GM21515 (cell line): ENCODE data around the gene TFF3.

Source experiments
- ATAC-seq: cut with Tn5 transposase; IDR thresholded peaks from one replicate; pipeline ENCODE4 v1.9.1; 2021; ENCODE audit not compliant: unreplicated experiment

Gene TFF3

DNA sequence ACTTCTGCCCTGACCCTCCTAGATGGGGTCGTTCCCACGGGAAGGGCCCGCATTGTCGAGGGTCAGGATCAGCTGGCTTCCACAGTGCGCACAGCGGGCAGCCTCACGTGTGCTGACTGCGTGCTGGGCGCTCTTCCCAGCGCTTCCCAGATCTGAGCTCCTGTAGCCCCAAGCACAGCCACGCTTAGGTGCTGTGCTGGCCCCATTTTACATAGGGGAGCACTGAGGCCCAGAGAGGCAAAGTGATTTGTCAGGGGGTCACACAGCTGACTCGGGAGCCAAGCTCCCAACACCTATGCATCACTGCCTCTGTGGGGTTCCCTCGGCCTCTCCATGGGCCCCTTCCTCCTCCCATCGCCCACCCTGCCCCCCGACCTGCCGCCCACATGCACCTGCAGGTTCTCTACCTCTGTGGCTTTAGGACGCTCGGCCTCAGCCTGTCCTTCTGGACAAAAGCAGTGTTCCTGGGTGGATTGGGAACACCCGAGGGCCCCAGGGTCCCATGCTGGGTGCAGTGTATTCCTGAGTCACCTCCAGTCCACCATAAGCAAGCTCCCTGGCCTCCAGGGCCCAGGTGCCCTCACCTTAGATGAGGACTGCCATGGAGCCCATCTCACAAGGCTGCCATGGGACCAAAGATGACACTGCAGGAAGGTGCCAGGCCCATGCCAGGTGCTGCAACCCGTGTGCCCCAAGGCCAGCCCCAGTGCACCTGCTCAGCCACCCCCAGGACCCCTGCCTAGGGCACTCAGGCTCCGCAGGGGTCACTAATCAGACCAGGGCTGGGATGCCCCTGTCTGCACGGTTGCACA lies 23.3 kb downstream of the TFF3 start:
- no peak for ATAC-seq

DNA sequence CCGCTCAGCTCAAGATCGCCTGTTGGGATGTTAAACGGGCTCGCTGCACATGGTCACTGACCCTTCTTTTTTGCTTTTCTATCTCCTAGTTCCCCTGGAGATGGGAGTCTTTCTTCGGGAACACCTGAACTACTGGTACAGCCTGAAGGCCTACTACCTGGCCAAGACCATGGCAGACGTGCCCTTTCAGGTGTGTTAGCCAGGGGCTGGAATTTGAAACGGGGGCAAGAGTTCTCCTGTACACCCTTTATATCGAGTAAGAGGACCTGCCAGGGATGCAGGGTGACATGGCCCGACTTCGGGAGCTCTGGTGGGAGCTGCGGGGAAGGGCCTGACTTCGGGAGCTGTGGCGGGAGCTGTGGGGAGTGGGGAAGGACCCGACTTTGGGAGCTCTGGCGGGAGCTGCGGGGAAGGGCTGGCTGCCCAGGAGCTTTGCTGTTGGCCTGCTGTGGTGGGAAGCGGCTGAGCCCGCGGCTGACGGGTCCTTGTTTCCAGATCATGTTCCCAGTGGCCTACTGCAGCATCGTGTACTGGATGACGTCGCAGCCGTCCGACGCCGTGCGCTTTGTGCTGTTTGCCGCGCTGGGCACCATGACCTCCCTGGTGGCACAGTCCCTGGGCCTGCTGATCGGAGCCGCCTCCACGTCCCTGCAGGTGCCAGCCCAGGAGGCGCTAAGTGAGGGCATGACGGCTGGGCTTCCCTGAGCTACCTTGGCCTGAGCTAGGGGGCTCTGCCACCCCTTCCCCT lies 24.0 kb downstream of the TFF3 start:
- ATAC-seq: no peak

DNA sequence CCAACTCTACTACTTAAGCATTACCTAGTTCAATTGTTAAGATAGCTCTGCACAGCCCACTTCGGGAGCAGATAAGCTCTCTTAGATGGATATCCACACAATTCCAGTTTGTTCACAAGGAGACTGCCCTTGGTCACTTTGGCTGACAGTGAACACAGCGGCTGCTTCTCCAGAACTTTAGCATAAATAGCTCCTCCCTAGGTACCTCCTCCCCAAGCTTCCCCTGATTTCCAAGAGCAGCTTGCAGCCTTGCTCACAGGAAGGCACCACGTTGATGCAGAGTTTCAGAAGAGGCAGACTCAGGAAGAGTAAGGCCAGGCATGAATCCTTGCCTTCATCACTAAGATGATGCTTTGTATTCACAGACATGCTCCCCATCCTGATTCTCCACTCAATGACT lies 24.7 kb downstream of the TFF3 start:
- ATAC-seq: no peak

DNA sequence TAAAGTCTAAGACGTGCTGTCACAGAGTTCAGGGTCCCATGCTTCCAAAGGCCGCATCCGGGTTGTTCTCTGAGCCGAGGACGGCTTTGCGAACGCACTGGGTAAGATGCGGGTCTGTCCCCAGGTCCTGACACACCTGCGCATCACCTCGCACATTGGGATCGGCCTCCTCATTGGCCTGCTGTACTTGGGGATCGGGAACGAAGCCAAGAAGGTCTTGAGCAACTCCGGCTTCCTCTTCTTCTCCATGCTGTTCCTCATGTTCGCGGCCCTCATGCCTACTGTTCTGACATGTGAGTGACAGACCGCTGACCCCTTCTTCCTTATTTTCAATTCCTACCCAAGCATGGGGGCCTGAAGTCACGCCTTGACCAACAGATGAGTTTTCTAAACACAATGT lies 25.3 kb downstream of the TFF3 start:
- no peak for ATAC-seq

DNA sequence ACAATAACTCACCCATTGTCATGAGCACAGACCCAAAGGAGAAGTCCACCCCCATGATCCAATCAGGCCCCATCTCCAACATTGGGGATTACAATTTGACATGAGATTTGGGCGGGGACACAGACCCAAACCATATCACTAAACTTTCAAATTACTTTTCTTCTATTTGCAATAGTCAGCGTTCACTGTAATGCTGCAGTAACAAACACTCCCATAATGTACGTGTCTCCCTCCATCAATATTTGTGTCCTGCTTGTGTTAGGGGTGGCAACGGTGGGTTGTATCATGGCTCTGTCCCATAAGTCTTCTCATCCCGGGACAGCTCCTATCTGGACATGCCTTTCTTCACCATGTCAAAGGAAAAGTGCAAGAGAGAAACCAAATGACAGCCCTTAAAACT lies 26.2 kb downstream of the TFF3 start:
- no peak for ATAC-seq

DNA sequence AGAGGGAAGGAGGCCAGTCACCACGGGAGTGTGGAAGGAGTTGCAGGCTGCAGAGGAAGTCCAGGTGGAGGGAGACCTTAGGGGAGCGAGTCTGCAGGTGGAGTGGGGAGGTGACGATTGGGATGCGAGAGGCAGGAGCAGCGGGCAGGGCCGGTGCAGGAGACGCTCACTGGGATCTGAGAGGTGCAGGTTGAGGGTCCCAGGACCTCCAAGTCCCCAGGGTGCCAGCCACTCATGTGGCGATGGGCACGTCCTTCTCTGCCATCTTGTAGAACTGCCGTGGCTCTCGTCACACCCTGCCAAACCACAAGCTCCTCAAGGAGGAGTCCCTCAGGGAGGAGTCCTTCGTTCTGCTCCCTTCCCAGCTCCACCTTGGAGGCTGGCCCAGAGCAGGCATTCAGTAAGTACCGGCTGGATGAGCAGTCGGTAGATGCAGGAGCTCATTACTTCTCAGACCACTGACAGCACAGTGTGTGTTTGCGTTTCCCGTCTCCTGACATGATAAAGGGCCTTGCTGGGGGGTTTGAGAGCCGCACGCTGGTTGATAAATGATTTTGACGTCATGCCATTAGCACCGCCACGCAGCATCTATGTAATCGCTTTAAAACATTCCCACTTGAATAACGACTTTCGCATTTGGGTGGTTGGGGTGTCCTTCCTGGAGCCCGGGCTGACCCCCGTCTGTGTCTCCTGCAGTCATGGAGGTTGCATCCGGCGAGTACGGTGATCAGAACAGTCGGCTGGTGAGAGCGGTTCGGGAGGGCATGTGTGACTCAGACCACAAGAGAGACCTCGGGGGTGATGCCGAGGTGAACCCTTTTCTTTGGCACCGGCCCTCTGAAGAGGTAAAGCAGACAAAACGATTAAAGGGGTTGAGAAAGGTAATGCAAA lies 27.8 kb downstream of the TFF3 start:
- no peak for ATAC-seq

DNA sequence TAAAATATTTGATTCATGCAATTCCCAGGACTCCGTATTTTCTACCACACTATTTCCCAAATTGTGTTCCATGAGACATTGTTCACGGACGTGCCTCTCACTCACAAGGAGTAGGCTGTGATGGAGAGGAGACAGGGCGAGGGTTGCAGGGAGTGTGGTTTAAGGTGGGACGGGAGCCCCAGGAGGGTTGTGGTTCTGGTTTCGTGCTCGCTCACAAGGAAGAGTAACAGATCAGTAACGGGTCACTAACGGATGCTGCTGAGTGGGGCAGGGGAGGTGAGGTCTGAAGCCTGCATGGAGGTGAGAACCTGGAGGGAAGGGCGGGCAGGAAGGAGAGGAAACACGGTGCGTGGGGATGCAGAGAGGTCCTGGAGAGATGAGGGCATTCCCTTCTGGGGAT lies 28.8 kb downstream of the TFF3 start:
- no peak for ATAC-seq

DNA sequence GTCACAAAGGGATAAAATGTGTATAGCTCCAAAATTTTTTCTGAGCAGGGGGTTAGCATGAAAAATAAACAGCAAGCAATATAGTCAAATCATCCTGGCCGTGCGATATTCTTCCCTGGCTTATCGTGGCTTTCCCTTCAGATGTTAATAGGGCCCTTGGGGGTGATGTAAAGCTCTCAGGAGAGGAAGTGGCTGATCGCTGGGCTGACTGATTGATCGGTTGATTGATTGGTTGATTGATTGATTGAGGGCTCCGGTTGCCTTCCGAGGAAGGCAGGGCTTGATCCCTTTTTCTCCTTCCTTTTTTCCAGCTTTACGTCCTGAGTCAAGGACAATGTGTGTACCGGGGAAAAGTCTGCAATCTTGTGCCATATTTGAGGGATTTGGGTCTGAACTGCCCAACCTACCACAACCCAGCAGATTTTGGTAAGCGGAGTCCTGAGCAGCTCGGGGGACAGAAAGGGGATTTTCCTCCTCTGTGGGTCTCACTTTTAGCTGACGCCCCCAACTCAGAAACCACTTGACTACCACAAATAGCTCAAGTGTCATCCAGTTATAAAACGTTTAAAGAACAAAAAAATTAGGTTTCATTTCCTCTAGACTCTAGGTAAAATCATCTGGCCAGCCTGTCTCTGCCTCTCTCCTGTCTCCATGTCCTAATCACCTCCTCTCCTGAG lies 29.5 kb downstream of the TFF3 start:
- no peak for ATAC-seq

DNA sequence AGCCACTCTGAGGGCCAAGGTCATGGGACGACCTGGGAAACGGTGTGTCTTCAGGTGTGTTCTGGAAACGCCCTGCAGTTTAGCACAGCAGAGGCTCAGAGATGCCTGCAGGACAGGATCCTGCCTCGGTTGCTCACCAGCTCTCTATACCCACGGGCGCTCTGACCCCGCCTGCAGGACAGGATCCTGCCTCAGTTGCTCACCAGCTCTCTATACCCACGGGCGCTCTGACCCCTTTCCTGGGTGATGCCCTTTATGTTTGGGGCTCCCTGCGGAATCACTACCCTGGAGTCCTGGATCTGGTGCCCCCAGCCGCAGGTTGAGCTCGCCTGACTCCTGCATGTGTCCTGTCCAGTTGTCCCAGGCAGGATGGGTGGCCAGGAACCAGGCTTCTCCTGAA lies 32.5 kb downstream of the TFF3 start:
- ATAC-seq: no peak

DNA sequence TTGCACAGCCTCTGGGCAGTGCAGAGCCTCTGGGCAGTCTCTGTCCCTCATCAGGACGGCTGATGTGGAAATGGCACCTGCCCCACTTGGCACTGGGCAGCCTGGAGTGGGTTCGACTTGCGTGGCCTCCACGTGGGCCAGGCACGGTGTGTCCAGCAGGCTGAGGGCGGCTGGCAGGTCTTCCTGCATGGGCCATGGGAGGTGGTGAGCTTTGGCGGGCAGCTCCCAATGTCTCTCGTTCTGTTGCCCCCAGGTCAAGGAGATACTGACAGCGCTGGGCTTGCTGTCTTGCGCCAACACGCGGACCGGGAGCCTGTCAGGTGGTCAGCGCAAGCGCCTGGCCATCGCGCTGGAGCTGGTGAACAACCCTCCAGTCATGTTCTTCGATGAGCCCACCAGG lies 33.2 kb downstream of the TFF3 start:
- ATAC-seq: no peak

DNA sequence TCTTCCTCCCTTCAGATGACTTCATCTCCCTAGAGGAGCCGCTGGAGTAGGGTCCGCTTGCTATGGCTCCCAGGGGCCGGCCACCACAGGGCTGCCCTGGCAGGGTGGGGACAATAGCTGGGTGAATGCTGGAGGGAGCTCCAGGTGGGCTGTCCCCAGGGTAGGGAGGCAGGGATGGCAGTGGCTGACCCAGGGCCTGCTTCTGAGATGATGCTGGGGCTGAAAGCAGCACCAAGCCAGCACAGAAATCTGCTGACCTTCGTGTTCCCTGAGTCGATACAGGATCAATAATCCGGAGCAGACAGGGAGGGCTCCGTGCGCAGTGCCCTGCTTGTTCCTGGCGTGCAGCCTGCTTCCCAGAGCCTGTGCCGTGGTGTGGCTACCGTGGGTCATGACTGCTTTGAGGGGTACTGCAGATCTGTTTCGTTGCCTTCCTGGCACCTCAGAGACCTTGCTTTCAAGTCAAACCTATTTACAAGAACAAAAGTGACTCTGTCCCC lies 34.0 kb downstream of the TFF3 start:
- ATAC-seq: no peak

DNA sequence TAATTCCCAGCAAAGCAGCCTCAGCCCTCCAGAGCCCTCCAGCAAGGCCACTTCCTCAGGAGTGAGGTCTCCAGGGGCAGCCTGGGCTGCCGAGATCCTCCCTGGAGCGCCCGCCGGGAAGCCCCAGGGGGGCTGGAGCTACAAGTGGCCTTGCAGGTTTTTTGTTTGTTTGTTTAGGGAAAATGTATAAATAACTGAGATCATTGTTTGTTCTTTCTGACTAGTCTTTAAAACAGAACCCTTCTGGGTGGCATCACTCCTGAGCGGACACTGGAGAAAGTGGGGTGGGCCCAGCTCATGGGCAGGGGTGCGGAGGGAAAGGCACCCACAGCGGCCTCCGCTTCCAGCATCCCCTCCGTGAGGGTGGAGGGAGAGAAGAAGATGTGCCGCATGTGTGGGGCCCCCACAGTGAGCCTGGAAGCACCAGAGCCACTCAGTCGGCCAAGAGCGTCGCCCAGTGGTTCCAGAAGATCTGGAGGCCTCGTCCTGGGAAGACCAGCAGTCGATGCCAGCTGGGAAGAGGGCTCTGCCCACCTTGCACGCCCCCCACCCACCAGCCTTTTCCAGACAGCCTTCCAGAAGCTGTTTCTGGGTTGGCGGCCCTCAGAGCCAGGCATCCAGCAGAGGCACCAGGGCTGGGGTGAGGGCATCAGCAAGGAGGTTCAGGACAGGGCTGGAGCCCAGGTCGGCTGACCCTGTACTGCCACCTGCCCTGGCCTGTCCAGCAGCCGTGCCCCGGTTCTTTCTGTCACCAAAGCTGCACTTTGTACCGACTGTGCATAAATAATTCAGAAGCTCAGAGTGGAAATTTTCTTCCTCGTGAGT lies 34.6 kb downstream of the TFF3 start:
- no peak for ATAC-seq

DNA sequence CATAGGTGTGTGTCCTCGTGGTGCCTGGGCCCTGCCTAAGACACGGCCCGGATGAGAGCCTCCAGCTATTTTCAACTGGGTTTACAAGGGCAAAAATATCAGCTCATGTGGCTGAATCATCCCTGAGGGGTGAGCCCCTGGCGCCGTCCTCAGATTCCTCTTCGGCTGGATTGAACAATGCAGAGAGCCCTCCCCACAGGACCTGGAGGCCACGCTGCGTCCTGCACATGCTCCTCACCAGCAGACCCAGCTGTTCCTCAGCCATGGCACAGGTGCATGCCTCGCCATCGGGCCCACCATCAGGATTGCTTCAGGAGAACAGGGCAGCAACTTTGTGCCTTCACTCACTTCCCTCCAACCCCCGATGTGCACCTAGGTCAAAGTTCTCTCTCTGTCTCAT lies 35.3 kb downstream of the TFF3 start:
- no peak for ATAC-seq

DNA sequence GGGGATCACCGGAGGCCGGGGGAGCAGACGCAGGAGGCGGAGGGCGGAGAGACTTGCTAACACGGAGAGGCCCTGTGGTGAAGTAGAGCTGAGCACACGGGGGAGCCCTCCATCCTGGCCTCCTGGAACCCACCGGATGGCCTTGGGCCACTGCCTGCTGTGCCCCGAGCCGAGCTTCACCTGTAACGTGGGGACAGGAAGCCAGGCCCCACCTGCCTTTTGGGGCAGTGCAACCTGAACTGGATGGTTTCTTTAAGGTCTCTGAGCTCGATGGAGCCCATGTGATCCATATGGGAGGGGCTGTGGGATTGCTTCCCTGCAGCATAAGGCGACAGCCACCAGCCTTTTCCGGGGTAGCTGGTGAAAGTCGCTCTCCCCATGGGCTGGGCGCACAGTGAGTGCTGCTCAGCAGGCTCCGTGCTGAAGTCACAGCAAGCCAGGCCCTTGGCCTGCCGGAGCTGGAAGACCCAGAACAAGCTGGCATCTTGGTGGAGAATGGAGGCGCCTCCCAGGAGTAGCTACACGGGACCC lies 35.8 kb downstream of the TFF3 start:
- no peak for ATAC-seq

DNA sequence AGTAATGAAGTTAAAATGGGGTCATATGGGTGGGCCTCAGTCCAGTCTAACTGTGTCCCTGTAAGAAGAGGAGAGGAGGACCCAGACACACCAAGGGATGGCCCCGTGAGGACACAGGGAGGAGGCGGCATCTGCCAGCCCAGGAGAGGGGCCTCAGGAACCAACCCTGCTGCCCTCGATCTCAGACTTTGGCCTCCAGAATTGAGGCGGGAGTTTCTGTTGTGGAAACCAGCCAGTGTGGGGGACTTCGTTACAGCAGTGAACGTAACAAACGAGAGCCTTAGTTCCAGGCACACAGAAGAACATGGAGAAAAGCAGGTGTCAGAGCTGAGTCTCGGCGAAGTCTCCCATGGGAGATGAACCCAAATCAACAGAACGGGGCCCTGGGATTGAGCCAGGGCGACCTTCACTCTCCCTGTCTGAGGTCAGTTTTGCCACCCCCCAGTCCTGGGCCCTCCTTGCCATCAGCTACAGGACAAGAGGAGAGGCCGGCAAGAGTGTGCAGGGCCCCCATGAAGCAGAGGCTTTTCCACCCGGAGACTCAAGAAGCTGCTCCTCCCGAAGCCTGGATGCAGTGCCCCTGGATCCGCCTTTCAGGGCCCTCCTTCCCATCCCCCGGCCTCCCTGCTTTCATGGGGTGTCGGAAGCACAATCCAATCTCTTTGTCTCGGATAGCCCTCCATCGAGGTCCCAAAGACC lies 36.6 kb downstream of the TFF3 start:
- ATAC-seq: no peak

DNA sequence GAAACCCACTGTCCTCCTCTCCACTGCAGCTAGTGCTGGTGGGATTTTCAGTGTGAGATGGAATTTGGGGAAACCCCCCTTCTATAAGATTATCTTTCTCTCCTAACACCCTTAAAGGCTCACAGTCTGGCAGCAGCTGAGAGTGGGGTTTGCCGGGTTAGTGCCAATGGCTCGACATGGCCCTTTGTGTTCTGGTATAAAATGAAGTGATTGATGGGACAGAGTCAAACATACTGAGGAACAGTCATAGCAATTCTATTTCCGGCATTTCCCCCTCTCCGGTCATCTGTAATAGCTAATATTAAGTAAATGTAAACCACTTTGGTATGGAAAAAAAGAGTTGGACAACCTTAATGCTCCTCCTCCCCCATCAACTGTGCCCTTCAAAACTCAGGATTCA lies 37.6 kb downstream of the TFF3 start:
- ATAC-seq: no peak

DNA sequence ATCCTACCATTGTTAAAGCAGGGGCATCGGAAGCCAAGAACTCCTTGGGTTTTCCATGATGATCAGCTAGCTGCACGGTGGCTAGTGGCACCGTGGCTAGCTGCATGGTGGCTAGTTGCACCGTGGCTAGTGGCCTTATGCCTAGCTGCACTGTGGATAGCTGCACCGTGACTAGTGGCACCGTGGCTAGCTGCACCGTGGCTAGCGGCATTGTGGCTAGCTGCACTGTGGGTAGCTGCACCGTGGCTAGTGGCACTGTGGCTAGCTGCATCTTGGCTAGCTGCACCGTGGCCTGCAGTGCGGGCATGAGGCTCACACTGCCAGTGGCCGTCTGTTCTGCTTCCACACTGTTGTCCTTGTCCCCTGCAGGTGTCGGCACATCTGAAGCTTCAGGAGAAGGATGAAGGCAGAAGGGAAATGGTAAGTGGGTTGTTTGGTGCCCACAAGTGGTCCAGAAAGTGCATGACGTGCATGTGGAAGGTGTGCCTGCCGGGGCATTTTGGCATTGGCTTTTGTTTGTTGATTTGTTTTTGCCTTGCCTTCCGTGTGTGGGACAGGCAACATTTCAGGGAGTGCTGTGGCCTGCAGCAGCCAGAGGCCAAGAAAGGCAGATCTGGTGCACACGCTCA lies 38.6 kb downstream of the TFF3 start:
- no peak for ATAC-seq

DNA sequence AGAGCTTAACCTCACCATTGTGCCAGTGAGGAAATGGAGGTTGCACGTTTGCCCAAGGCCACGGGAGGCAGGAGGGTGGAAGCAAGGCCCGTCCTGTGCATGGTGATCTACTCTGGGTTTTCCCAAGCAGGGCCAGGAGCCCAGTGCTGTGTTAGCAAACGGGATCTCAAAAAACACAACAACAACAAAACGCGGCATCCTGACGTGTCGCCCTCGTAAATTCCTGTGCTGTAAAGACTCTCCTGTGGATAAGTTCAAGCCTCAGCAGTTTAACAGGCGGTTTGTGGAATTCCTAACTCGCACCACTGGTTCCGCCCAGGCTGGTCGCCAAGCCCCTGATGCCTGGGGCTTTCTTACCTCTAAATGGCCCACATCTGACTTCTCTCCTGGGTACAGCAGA lies 39.1 kb downstream of the TFF3 start:
- ATAC-seq: no peak
